Activated naive CD8-positive, alpha-beta T cell treated with anti-CD3 and anti-CD28 coated beads, Interleukin-2, amount 50 U/mL, for 24 hours (primary cell): Measurements from ENCODE around the gene RNF224.

Source experiments
- ATAC-seq: fragments of 150-1000 bp; cut with Tn5 transposase; one replicate; pipeline ENCODE4 v1.10.0; 2021
- DNase-seq: peaks from one replicate; pipeline ENCODE4 v3.0.0; 2021
- H3K27ac Mint-ChIP-seq: one replicate; pipeline ENCODE4 v1.8.0; 2021; ENCODE audit warnings: mild to moderate bottlenecking, mixed read lengths
- H3K27me3 Mint-ChIP-seq: one replicate; pipeline ENCODE4 v1.8.0; 2021; ENCODE audit warnings: mixed read lengths
- H3K36me3 Mint-ChIP-seq: one replicate; pipeline ENCODE4 v1.8.0; 2021; ENCODE audit warnings: low read depth, mixed read lengths
- H3K4me1 Mint-ChIP-seq: one replicate; pipeline ENCODE4 v1.8.0; 2021; ENCODE audit warnings: mixed read lengths
- H3K4me3 Mint-ChIP-seq: one replicate; pipeline ENCODE4 v1.8.0; 2021; ENCODE audit warnings: mild to moderate bottlenecking, moderate library complexity, mixed read lengths
- H3K9me3 Mint-ChIP-seq: one replicate; pipeline ENCODE4 v1.8.0; 2021; ENCODE audit warnings: mixed read lengths

The RNF224 gene

DNA sequence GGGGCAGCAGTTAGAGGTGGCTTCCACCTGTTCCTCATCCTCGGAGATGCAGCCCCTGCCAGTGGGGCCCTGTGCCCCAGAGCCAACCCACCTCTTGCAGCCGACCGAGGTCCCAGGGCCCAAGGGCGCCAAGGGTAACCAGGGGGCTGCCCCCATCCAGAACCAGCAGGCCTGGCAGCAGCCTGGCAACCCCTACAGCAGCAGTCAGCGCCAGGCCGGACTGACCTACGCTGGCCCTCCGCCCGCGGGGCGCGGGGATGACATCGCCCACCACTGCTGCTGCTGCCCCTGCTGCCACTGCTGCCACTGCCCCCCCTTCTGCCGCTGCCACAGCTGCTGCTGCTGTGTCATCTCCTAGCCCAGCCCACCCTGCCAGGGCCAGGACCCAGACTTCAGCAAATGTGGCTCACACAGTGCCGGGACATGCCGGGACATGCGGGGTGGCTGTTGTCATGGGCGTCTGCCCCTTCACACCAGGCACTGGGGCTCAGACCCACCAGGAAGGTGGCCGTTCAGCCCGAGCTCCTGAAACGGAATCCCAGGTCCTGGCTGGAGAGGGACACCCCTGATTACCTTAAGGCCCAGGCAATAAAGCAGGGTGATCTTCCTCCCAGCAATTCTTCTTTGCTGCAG, 1.5 kb upstream of the RNF224 start:
- DNase-seq = no peak

DNA sequence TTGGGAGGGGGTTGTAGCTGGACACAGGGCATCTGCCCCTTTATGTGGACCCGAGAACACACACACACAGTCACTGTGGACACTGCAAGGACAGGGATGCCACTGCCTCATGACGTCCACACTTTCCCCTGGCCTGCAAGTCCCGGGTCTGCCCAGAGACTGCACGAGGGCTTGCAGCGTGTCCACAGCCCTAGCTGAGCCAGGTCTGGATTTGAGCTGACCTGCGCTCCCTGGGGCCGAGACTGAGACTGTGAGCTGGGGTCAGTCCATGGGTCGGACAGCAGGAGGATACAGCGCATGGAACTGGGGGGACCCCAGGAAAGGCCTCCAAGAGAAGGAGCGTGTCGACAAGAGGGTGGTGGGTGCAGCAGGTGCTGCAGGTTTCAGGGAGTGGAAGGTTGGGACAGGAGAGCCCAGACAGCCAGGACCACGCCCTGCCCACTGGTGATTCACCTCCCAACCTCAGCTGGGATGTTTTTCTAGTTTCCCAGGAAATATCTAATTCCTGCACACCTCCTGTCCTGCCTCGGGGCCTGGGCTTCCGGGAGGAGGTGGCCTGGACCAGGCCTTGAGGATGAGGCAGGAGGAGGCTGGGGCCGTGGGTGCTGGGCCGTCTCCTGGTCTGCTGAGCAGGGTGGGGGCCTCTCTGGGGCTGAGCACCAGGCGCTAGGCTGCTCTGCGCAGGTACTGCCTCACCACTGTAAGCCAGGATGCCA, 806 bp upstream of the RNF224 start:
- peaks cover 2% of the 10 kb centered on the region for H3K27me3 Mint-ChIP-seq
- ATAC-seq (no peak), DNase-seq (no peak)
- H3K4me1 Mint-ChIP-seq = peaks cover 15% of the 10 kb centered on the region
- H3K9me3 Mint-ChIP-seq = no peaks in the 10 kb centered on the region
- H3K36me3 Mint-ChIP-seq = no peaks in the 10 kb centered on the region
- no peak overlapping the region for H3K4me3 Mint-ChIP-seq
- H3K27ac Mint-ChIP-seq = no peak overlapping the region

More for the DNA sequence above, 1.5 kb upstream of the RNF224 start:
- peaks cover 15% of the 10 kb centered on the region for H3K4me1 Mint-ChIP-seq
- H3K9me3 Mint-ChIP-seq = no peaks in the 10 kb centered on the region
- H3K27ac Mint-ChIP-seq = no peak overlapping the region
- no peaks in the 10 kb centered on the region for H3K36me3 Mint-ChIP-seq
- H3K4me3 Mint-ChIP-seq = no peak overlapping the region
- peaks cover 2% of the 10 kb centered on the region for H3K27me3 Mint-ChIP-seq
- no peak for ATAC-seq

GRCh38 chr9:137227853-137228505, 677 bp downstream of the RNF224 start:
- no peak for ATAC-seq
- H3K4me1 Mint-ChIP-seq = peaks cover 13% of the 10 kb centered on the region
- H3K27me3 Mint-ChIP-seq = peaks cover 2% of the 10 kb centered on the region
- no peak overlapping the region for H3K4me3 Mint-ChIP-seq
- no peak overlapping the region for H3K27ac Mint-ChIP-seq
- DNase-seq = no peak
- no peaks in the 10 kb centered on the region for H3K9me3 Mint-ChIP-seq
- no peaks in the 10 kb centered on the region for H3K36me3 Mint-ChIP-seq

DNA sequence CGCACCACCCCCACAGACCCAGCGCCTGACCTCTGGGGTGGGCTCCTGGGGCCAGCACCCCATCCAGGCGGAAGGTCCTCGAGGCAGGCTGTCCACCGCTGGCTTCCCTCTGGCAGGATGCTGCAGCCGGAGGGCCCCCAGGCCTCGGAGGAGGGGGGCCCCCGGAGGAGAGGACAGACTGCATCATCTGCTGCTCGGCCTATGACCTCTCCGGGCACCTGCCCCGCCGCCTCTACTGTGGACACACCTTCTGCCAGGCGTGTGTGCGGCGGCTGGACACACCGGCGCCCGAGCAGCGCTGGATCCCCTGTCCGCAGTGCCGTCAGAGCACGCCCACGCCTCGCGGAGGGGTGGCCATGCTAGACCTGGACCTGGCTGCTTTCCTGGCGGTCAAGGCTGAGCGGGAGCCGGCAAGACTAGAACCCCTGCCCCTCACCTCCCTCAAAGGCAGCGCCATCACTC, 1.2 kb downstream of the RNF224 start:
- peaks cover 11% of the 10 kb centered on the region for H3K4me1 Mint-ChIP-seq
- no peak for ATAC-seq

GRCh38 chr9:137228968-137229896, 1.9 kb downstream of the RNF224 start:
- Mint-ChIP-seq H3K27ac (no peak overlapping the region), H3K4me1 (peaks cover 8% of the 10 kb centered on the region), H3K27me3 (peaks cover 2% of the 10 kb centered on the region), H3K4me3 (no peak overlapping the region), H3K36me3 (no peaks in the 10 kb centered on the region), H3K9me3 (no peaks in the 10 kb centered on the region)
- no peak for DNase-seq
- no peak for ATAC-seq

More for the DNA sequence above, 1.2 kb downstream of the RNF224 start:
- DNase-seq = no peak
- H3K27me3 Mint-ChIP-seq = peaks cover 2% of the 10 kb centered on the region
- no peak overlapping the region for H3K27ac Mint-ChIP-seq
- no peaks in the 10 kb centered on the region for H3K9me3 Mint-ChIP-seq
- H3K4me3 Mint-ChIP-seq = no peak overlapping the region
- no peaks in the 10 kb centered on the region for H3K36me3 Mint-ChIP-seq

DNA sequence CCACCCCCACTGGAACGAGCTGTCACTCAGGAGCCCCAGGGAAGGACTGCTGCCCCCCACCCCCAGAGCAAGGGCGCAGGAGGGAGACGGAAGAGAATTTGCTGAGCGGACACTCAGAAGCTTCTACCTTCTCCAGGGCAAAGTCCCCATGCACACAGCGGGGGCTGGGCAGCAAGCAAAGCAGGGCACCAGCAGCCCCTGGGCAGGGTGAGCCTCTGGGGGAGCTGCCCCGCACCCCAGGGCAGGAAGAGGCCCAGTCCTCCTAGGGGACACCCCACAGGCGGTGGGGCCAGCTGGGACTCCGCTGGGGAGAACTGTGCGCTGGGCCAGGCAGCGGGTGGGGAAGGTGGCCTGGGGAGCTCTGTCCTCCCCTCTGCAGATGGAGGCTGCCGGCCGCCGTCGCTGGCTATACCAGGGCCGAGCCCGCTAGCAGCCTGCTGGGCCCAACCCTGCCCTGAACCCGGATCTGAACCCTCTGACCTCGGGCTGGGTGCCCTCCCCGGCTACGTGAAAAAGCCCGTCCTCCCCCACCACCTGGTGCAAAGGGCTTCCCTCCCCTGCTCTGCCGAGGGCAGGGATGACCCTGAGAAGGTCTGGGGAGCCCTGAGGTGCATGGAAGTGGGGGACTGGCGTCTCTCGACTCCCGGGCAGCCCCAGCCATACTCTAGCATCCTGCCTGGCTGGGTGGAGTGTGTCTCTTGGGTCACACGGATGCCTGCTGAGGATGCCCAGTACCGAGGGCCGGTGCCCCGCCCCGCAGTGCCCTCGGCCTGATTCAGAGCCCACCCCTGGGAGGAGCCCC, 2.8 kb downstream of the RNF224 start:
- no peak for ATAC-seq
- Mint-ChIP-seq H3K4me3 (no peak overlapping the region), H3K9me3 (no peaks in the 10 kb centered on the region), H3K27me3 (peaks cover 2% of the 10 kb centered on the region), H3K4me1 (peaks cover 8% of the 10 kb centered on the region), H3K27ac (no peak overlapping the region), H3K36me3 (no peaks in the 10 kb centered on the region)
- no peak for DNase-seq

DNA sequence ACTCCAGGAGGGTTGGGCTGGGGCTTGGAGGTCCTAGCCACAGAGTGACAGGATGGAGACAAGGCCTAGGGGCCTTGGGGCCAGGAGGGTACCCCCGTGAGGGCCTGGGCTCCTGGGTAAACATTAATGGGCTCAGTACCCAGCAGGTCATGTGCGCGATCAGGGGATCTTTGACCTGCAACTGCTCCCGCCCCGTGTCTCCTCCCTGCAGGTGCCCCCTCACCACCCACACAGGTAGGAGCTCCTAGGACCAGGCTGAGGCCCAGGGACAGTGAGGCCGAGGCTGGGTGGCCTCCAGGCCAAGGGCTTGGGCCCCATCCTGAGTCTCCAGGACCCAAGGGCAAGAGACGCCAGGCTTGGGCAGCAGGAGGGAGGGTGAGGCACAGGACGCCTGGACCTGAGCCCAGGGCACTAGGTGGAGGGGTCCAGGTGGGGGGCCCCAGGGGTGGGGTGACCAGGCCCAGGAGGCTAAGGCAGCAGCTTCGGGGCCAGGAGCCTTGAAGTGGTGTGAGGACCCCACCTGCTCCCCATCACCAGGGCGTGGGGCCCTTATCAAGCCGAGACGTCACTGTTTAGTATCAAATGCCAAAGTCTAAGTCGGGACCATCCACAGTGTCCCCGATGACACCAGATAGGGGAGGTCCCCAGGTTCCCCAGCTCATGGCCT, 3.5 kb downstream of the RNF224 start, which contains the start of gene SLC34A3:
Gene SLC34A3 (plus strand): TSS at position 197 of the 667 bp plus-strand sequence. CDS start 802 bp downstream, outside the sequence.
- H3K27me3 Mint-ChIP-seq = peaks cover 2% of the 10 kb centered on the region
- ATAC-seq = no peak
- H3K9me3 Mint-ChIP-seq = no peaks in the 10 kb centered on the region
- no peak within 1 kb of the TSS for H3K27ac Mint-ChIP-seq
- H3K36me3 Mint-ChIP-seq = no peaks in the 10 kb centered on the region
- peaks cover 7% of the 10 kb centered on the region for H3K4me1 Mint-ChIP-seq
- H3K4me3 Mint-ChIP-seq = no peak within 1 kb of the TSS
- no peak for DNase-seq

DNA sequence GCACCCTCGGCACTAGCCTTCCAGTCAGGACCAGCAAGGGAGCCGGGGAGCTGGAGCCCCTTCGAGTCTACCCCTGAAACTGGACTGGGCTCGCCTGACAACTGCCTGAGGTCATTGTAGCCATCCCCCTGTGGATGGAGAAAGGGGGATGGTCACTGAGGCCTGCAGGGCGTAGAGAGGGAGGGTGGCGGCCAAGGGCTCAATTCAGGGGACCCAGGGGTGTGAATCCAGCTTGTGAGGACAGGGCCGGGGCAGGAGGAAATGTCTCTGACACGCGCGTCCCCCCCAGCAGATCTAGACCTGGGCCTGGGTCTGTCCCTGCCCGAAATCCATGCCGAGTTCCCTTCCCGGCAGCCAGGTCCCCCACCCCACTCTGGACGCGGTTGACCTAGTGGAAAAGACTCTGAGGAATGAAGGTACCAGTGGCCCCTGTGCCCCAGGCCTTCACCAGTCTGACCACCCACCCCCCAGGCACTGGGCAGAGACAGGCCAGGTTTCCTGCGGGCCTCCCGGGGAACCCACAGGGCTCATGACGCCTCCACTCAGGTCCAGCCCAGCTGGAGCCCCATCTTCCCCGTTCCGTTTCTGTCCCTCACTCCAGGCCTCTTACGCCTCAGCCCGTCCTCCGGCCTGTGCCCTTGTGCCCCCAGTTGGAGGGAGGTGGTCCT, 4.2 kb downstream of the RNF224 start:
- Mint-ChIP-seq H3K27me3 (peaks cover 2% of the 10 kb centered on the region), H3K9me3 (no peaks in the 10 kb centered on the region), H3K27ac (no peak overlapping the region), H3K4me3 (no peak overlapping the region), H3K4me1 (peaks cover 7% of the 10 kb centered on the region), H3K36me3 (no peaks in the 10 kb centered on the region)
- no peak for DNase-seq
- no peak for ATAC-seq

- H3K4me3 Mint-ChIP-seq = no peak overlapping the region
- no peaks in the 10 kb centered on the region for H3K9me3 Mint-ChIP-seq
- no peaks in the 10 kb centered on the region for H3K36me3 Mint-ChIP-seq
- ATAC-seq = no peak
- no peak overlapping the region for H3K27ac Mint-ChIP-seq
- peaks cover 10% of the 10 kb centered on the region for H3K4me1 Mint-ChIP-seq
- peaks cover 2% of the 10 kb centered on the region for H3K27me3 Mint-ChIP-seq
- no peak for DNase-seq
Measured at GRCh38 chr9:137232101-137232500, 4.8 kb downstream of the RNF224 start.

DNA sequence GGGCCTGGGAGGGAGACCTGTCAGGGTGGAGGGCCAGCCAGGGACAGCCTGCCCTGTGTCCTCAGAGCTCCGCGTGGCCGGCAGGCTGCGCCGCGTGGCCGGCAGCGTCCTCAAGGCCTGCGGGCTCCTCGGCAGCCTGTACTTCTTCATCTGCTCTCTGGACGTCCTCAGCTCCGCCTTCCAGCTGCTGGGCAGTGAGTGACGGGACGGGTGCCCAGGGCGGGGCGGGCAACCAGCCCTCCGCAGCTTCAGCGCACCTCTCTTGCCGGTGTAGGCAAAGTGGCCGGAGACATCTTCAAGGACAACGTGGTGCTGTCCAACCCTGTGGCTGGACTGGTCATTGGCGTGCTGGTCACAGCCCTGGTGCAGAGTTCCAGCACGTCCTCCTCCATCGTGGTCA, 5.2 kb downstream of the RNF224 start:
- Mint-ChIP-seq H3K27ac (no peak overlapping the region), H3K4me3 (no peak overlapping the region), H3K4me1 (peaks cover 8% of the 10 kb centered on the region), H3K36me3 (no peaks in the 10 kb centered on the region), H3K27me3 (peaks cover 2% of the 10 kb centered on the region), H3K9me3 (no peaks in the 10 kb centered on the region)
- ATAC-seq = no peak
- DNase-seq = no peak

- ATAC-seq = no peak
- Mint-ChIP-seq H3K9me3 (no peaks in the 10 kb centered on the region), H3K27me3 (no peaks in the 10 kb centered on the region), H3K36me3 (no peaks in the 10 kb centered on the region), H3K4me1 (peaks cover 9% of the 10 kb centered on the region), H3K4me3 (no peak overlapping the region), H3K27ac (no peak overlapping the region)
- no peak for DNase-seq
Measured at GRCh38 chr9:137233143-137233980, 6.1 kb downstream of the RNF224 start.

DNA sequence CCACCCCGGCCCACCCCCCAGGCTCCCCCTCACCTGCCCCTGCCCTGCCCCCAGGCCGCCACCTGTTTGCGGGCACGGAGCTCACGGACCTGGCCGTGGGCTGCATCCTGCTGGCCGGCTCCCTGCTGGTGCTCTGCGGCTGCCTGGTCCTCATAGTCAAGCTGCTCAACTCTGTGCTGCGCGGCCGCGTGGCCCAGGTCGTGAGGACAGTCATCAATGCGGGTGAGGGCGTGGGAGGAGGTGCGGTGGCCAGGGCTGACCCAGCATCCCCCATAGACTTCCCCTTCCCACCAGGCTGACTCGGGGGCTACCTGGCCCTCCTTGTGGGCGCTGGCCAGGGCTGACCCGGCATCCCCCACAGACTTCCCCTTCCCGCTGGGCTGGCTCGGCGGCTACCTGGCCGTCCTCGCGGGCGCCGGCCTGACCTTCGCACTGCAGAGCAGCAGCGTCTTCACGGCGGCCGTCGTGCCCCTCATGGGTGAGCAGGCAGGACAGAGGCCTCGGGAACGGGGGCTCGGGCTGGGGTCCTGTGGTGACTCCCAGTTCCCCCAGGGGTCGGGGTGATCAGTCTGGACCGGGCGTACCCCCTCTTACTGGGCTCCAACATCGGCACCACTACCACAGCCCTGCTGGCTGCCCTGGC, 6.9 kb downstream of the RNF224 start:
- H3K27me3 Mint-ChIP-seq = no peaks in the 10 kb centered on the region
- no peaks in the 10 kb centered on the region for H3K36me3 Mint-ChIP-seq
- ATAC-seq = no peak
- H3K4me1 Mint-ChIP-seq = peaks cover 14% of the 10 kb centered on the region
- no peak overlapping the region for H3K4me3 Mint-ChIP-seq
- H3K9me3 Mint-ChIP-seq = no peaks in the 10 kb centered on the region
- no peak for DNase-seq
- no peak overlapping the region for H3K27ac Mint-ChIP-seq
